Hepatocyte (in vitro differentiated cells): ENCODE results near the gene CFH.

Experiments
- EZH2 ChIP-seq: fragments of 200-600 bp; sonication (generic); IDR thresholded peaks from 2 replicates; pipeline ENCODE4 v1.6.1; 2016; ENCODE audit warnings: antibody characterized with exemption, mild to moderate bottlenecking, borderline replicate concordance
- EZH2phosphoT487 ChIP-seq: fragments of 200-600 bp; sonication (generic); IDR thresholded peaks from one replicate; pipeline ENCODE4 v1.6.1; 2018; ENCODE audit warnings: antibody characterized with exemption, mild to moderate bottlenecking, low read depth, moderate library complexity; ENCODE audit not compliant: unreplicated experiment, severe bottlenecking
- TF ChIP-seq, protein P1 (sequence below): fragments of 200-600 bp; sonication (generic); IDR thresholded peaks from 2 replicates; pipeline ENCODE4 v1.5.1; 2016; ENCODE audit warnings: antibody characterized with exemption, mild to moderate bottlenecking; ENCODE audit not compliant: poor library complexity

DNA sequence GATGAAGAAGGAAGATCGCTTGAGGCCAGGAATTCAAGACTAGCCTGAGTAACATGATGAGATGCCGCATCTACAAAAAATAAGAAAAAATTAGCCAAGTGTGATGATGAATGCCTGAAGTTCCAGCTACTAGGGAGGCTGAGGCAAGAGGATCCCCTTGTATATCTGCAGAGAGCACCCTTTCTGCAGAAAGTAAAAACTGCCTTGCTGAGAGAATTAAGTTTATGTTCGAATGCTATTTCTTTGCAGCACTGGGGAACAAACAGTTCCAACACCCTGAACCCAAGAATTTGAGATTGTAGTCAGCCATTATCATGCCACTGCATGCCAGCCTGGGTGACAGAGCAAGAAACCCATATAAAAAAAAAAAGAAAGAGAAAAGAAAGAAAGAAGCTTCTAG lies 23.0 kb upstream of the CFH start:
- TF ChIP-seq, protein P1, sequence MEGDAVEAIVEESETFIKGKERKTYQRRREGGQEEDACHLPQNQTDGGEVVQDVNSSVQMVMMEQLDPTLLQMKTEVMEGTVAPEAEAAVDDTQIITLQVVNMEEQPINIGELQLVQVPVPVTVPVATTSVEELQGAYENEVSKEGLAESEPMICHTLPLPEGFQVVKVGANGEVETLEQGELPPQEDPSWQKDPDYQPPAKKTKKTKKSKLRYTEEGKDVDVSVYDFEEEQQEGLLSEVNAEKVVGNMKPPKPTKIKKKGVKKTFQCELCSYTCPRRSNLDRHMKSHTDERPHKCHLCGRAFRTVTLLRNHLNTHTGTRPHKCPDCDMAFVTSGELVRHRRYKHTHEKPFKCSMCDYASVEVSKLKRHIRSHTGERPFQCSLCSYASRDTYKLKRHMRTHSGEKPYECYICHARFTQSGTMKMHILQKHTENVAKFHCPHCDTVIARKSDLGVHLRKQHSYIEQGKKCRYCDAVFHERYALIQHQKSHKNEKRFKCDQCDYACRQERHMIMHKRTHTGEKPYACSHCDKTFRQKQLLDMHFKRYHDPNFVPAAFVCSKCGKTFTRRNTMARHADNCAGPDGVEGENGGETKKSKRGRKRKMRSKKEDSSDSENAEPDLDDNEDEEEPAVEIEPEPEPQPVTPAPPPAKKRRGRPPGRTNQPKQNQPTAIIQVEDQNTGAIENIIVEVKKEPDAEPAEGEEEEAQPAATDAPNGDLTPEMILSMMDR, result no peak
- TF ChIP-seq EZH2 (no peak), EZH2phosphoT487 (no peak)
